ENCODE results near the gene ASPSCR1. TPM values are rescaled to one million over a fixed set of nuclear protein-coding genes. Genes with fewer than 3 reads are reported as not detected.

The ASPSCR1 gene
- total RNA-seq, 1 experiment from 2014 or later, result 59.2 TPM

DNA sequence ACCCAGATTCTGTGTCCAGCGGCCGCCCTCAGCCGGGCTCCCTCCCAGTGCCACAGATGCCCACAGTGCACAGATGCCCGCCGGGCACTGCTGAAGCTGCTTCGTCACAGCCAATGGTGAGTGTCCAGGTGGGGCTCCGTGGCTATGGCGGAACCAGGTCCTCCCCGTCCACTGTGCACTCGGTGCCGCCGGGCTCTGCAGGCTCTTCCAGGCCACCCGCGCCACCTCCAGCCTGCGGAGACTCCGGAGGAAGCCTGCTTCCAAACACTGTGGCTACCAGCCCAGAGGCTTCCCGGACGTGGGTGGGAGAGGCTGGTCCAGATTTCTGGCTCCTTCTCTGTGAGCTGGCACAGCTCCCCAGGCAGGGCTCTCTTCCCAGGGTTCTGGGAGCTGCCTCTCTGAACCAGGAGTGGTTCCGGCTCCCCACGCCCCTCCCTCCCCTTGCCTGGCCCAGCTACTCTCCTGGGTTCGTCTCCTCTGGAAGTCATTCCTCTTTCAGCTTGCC is 37.5 kb upstream of the ASPSCR1 start:
- peak overlapping the region; percentile 51 for H3K27ac Mint-ChIP-seq (ENCODE audit: unreplicated experiment)
- H3K9me3 Mint-ChIP-seq (ENCODE audit: unreplicated experiment), result no peaks in the 10 kb centered on the region
- H3K36me3 Mint-ChIP-seq (ENCODE audit: insufficient read depth, unreplicated experiment), result peaks cover 35% of the 10 kb centered on the region
- H3K4me1 ChIP-seq, result peaks cover 9% of the 10 kb centered on the region
- H3K9me3 ChIP-seq, result no peaks in the 10 kb centered on the region
- BruUV-seq (replicated peaks), result no TSS peak
- no peak overlapping the region for H3K4me3 Mint-ChIP-seq (ENCODE audit: unreplicated experiment)
- H3K4me1 Mint-ChIP-seq (ENCODE audit: low read depth, unreplicated experiment), result peaks cover 5% of the 10 kb centered on the region
- intact Hi-C loops (cut with micrococcal nuclease; ENCODE audit: unreplicated experiment), result no loop called here
- no peaks in the 10 kb centered on the region for H3K27me3 ChIP-seq (replicated peaks; ENCODE audit: control insufficient read depth, insufficient read depth, low read length)
- TF ChIP-seq, protein P1, sequence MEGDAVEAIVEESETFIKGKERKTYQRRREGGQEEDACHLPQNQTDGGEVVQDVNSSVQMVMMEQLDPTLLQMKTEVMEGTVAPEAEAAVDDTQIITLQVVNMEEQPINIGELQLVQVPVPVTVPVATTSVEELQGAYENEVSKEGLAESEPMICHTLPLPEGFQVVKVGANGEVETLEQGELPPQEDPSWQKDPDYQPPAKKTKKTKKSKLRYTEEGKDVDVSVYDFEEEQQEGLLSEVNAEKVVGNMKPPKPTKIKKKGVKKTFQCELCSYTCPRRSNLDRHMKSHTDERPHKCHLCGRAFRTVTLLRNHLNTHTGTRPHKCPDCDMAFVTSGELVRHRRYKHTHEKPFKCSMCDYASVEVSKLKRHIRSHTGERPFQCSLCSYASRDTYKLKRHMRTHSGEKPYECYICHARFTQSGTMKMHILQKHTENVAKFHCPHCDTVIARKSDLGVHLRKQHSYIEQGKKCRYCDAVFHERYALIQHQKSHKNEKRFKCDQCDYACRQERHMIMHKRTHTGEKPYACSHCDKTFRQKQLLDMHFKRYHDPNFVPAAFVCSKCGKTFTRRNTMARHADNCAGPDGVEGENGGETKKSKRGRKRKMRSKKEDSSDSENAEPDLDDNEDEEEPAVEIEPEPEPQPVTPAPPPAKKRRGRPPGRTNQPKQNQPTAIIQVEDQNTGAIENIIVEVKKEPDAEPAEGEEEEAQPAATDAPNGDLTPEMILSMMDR (IDR thresholded peaks at IDR 0.05; ENCODE audit: insufficient read depth in 1 of 2, low read depth in 1 of 2, low read length in 1 of 2, severe bottlenecking in 1 of 2, unreplicated experiment in 1 of 2), result no peak
- CTCF ChIA-PET, result no interaction called here
- H3K27me3 Mint-ChIP-seq (ENCODE audit: insufficient read depth, unreplicated experiment), result no peaks in the 10 kb centered on the region
- no peak overlapping the region for H3K4me3 ChIP-seq (ENCODE audit: low read depth, low read length)
- POLR2A ChIA-PET, result no interaction called here
- H3K36me3 ChIP-seq (ENCODE audit: control insufficient read depth, insufficient read depth, low read length), result peaks cover 3% of the 10 kb centered on the region; the same call in 1 of the 2 replicates
- no peak for DNase-seq

DNA sequence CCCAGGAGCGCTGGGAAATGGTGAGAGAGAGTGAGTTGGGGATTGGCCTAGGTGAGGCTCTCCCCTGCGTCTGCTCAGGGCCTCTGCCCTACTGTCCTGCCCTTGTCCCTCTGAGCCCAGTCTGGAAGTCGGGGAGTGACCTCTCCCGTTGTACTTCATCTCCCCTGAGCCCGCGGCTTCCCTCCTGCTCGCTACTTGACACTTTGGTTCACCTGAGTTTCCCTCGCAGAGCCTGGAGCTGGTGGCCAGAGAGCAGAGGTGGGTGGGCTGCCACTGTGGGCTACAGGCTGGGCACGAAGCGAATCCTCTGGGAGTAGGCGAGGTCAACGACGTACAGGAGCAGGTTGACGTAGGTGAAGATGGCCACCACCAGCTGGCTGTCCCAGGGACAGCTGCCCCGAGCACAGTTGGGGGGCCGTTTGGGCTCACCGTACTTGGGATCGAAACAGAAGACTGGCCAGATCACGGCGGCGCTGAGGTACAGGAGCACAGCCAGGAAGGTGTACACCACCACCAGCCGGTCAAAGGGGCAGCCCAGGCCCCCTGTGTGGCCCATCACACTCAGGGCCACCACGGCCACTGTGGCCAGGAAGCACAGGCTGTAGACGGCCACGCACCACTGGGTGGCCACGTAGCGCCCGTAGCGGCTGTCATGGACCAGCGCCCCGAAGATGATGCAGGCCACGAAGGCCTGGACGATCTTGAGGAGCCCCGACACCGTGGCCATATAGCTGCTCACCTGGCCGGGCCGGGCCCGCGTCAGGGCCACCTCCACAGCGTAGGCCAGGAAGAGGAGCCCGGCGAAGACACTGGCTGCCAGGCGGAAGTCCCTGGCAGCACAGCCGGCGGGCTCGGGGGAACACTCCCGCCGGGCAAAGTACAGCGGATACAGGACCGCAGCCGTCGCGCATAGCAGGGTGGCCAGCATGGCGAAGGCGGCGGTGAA is 36.6 kb upstream of the ASPSCR1 start:
- Histone ChIP-seq H3K9me3 (no peaks in the 10 kb centered on the region), H3K27me3 (replicated peaks; ENCODE audit: control insufficient read depth, insufficient read depth, low read length) (no peaks in the 10 kb centered on the region), H3K36me3 (ENCODE audit: control insufficient read depth, insufficient read depth, low read length) (no peaks in the 10 kb centered on the region), H3K4me1 (peaks cover 9% of the 10 kb centered on the region), H3K4me3 (ENCODE audit: low read depth, low read length) (no peak overlapping the region)
- ChIA-PET CTCF (no interaction called here), POLR2A (interaction anchor here (0.6 kb wide), 2 partner anchors 82 to 544 kb away, joined by 3 to 9 read pairs; partner anchors contain the start of genes CENPX and LRRC45)
- no peak for DNase-seq
- Mint-ChIP-seq H3K36me3 (ENCODE audit: insufficient read depth, unreplicated experiment) (peaks cover 29% of the 10 kb centered on the region), H3K27me3 (ENCODE audit: insufficient read depth, unreplicated experiment) (no peaks in the 10 kb centered on the region), H3K27ac (ENCODE audit: unreplicated experiment) (peak overlapping the region; percentile 51), H3K4me3 (ENCODE audit: unreplicated experiment) (no peak overlapping the region), H3K9me3 (ENCODE audit: unreplicated experiment) (no peaks in the 10 kb centered on the region), H3K4me1 (ENCODE audit: low read depth, unreplicated experiment) (peaks cover 5% of the 10 kb centered on the region)
- BruUV-seq (replicated peaks), result no TSS peak
- TF ChIP-seq, protein P1 (IDR thresholded peaks at IDR 0.05; ENCODE audit: insufficient read depth in 1 of 2, low read depth in 1 of 2, low read length in 1 of 2, severe bottlenecking in 1 of 2, unreplicated experiment in 1 of 2), result no peak
- intact Hi-C loops (cut with micrococcal nuclease; ENCODE audit: unreplicated experiment), result no loop called here

DNA sequence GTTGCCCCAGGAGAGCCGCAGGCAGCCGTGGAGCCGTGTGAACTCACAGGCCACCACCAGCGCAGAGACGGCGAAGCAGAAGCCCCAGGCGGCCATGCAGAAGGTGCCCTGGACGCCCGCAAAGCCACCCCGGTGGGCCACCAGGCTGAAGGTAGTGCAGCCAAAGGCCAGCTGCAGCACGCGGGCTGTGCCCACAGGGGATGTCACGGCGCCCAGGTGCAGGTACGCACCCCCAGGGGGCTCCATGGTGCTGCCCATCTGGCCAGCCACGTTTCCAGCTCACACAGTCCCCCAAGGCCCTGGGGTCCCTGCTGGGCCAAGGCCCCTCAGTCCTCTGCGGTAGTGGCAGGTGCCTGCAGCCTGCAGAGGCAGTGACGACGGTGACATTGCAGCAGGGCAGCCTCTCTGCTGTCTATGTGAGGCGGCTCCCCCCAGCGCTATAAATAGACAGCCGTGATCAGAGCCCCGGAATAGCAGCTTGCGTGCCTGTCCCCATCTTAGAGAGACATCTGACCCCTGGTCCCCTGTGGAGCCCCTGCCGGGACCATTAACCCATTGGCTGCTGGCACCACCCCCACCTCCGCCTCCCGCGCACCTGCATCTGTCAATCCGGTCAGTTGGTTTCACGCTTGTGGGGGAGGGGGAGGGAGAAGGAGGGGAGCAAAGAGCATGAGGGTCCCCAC is 35.8 kb upstream of the ASPSCR1 start:
- no peak for DNase-seq
- POLR2A ChIA-PET, result interaction anchor here (0.6 kb wide), 1 partner anchor 81 kb away, joined by 9 read pairs; the partner anchor contains the start of genes CENPX and LRRC45
- no TSS peak for BruUV-seq (replicated peaks)

More for the DNA sequence above, 35.8 kb upstream of the ASPSCR1 start:
- H3K9me3 ChIP-seq, result no peaks in the 10 kb centered on the region
- H3K4me3 ChIP-seq (ENCODE audit: low read depth, low read length), result no peak overlapping the region
- H3K27ac Mint-ChIP-seq (ENCODE audit: unreplicated experiment), result no peak overlapping the region
- H3K27me3 Mint-ChIP-seq (ENCODE audit: insufficient read depth, unreplicated experiment), result no peaks in the 10 kb centered on the region
- peaks cover 21% of the 10 kb centered on the region for H3K36me3 Mint-ChIP-seq (ENCODE audit: insufficient read depth, unreplicated experiment)
- no peaks in the 10 kb centered on the region for H3K36me3 ChIP-seq (ENCODE audit: control insufficient read depth, insufficient read depth, low read length)
- H3K9me3 Mint-ChIP-seq (ENCODE audit: unreplicated experiment), result no peaks in the 10 kb centered on the region
- peaks cover 9% of the 10 kb centered on the region for H3K4me1 ChIP-seq
- TF ChIP-seq, protein P1 (IDR thresholded peaks at IDR 0.05; ENCODE audit: insufficient read depth in 1 of 2, low read depth in 1 of 2, low read length in 1 of 2, severe bottlenecking in 1 of 2, unreplicated experiment in 1 of 2), result no peak
- no peaks in the 10 kb centered on the region for H3K27me3 ChIP-seq (replicated peaks; ENCODE audit: control insufficient read depth, insufficient read depth, low read length)
- intact Hi-C loops (cut with micrococcal nuclease; ENCODE audit: unreplicated experiment), result no loop called here
- no peak overlapping the region for H3K4me3 Mint-ChIP-seq (ENCODE audit: unreplicated experiment)
- CTCF ChIA-PET, result no interaction called here
- H3K4me1 Mint-ChIP-seq (ENCODE audit: low read depth, unreplicated experiment), result peaks cover 5% of the 10 kb centered on the region
